Measurements from ENCODE around the gene PPARGC1A.

DNA sequence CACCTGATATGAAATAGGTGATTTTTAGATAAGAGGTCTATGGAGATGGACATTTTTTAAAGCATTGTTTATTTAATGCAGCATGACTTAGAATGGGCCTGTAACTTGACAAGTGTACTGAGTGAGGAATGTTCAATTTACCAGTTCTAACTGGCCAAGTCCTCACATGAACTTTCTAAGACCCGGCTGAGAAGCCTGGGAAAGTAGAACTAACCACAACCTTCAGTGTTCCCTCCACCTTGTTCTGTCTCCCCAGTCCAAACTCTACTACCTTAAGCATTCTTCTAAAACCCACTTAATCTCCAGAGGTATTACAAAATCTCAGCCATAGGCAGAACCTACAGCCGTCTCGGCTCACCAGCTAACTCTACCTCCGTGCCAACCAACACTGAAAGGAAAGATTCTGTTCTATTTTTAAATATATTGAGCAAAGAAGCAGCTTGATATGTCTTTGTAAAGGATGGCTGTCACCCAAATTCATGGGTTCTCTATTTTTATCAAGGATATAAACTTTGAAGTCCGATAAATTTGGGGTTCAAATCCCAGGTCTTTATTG, 6.8 kb downstream of the PPARGC1A start:
- TF ChIP-seq TEAD4 (IDR thresholded peaks at IDR 0.05) (no peak), YY1 (IDR thresholded peaks at IDR 0.05; ENCODE audit: low read depth) (no peak), CEBPB (IDR thresholded peaks at IDR 0.05) (no peak), RAD21 (IDR thresholded peaks at IDR 0.05; ENCODE audit: low read depth) (no peak), EGR1 (IDR thresholded peaks at IDR 0.05) (no peak), CREB1 (IDR thresholded peaks at IDR 0.05; ENCODE audit: low read depth) (no peak), ZBTB7A (IDR thresholded peaks at IDR 0.05; ENCODE audit: low read depth) (no peak), TAF1 (IDR thresholded peaks at IDR 0.05; ENCODE audit: low read depth) (no peak), NFIC (IDR thresholded peaks at IDR 0.05) (no peak)
- TF ChIP-seq, protein P1, sequence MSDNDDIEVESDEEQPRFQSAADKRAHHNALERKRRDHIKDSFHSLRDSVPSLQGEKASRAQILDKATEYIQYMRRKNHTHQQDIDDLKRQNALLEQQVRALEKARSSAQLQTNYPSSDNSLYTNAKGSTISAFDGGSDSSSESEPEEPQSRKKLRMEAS (IDR thresholded peaks at IDR 0.05): no peak
- TF ChIP-seq, protein P2, sequence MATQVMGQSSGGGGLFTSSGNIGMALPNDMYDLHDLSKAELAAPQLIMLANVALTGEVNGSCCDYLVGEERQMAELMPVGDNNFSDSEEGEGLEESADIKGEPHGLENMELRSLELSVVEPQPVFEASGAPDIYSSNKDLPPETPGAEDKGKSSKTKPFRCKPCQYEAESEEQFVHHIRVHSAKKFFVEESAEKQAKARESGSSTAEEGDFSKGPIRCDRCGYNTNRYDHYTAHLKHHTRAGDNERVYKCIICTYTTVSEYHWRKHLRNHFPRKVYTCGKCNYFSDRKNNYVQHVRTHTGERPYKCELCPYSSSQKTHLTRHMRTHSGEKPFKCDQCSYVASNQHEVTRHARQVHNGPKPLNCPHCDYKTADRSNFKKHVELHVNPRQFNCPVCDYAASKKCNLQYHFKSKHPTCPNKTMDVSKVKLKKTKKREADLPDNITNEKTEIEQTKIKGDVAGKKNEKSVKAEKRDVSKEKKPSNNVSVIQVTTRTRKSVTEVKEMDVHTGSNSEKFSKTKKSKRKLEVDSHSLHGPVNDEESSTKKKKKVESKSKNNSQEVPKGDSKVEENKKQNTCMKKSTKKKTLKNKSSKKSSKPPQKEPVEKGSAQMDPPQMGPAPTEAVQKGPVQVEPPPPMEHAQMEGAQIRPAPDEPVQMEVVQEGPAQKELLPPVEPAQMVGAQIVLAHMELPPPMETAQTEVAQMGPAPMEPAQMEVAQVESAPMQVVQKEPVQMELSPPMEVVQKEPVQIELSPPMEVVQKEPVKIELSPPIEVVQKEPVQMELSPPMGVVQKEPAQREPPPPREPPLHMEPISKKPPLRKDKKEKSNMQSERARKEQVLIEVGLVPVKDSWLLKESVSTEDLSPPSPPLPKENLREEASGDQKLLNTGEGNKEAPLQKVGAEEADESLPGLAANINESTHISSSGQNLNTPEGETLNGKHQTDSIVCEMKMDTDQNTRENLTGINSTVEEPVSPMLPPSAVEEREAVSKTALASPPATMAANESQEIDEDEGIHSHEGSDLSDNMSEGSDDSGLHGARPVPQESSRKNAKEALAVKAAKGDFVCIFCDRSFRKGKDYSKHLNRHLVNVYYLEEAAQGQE (IDR thresholded peaks at IDR 0.05; ENCODE audit: low read depth): no peak
- TF ChIP-seq, protein P3, sequence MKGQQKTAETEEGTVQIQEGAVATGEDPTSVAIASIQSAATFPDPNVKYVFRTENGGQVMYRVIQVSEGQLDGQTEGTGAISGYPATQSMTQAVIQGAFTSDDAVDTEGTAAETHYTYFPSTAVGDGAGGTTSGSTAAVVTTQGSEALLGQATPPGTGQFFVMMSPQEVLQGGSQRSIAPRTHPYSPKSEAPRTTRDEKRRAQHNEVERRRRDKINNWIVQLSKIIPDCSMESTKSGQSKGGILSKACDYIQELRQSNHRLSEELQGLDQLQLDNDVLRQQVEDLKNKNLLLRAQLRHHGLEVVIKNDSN (IDR thresholded peaks at IDR 0.05): no peak

Measured in Ishikawa (cell line).